Hypothalamus (tissue), 51 donors: ENCODE measurements around the gene RNF103.
"Not testable (repeated sequence)": the region's sequence is repeated elsewhere in the genome, so short reads cannot be mapped to it uniquely, and the experiment has no call there.

Experiments
- DNase-seq, 51 donors: peaks; one replicate each; lab custom pipeline; 2025; lab: John Stamatoyannopoulos, UW

RNF103 gene, protein sequence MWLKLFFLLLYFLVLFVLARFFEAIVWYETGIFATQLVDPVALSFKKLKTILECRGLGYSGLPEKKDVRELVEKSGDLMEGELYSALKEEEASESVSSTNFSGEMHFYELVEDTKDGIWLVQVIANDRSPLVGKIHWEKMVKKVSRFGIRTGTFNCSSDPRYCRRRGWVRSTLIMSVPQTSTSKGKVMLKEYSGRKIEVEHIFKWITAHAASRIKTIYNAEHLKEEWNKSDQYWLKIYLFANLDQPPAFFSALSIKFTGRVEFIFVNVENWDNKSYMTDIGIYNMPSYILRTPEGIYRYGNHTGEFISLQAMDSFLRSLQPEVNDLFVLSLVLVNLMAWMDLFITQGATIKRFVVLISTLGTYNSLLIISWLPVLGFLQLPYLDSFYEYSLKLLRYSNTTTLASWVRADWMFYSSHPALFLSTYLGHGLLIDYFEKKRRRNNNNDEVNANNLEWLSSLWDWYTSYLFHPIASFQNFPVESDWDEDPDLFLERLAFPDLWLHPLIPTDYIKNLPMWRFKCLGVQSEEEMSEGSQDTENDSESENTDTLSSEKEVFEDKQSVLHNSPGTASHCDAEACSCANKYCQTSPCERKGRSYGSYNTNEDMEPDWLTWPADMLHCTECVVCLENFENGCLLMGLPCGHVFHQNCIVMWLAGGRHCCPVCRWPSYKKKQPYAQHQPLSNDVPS

GRCh38 chr2:86623494-86624266 lies at the start of gene RNF103:
RNF103 (minus strand) TSS chr2:86623865; CDS start chr2:86622886, 979 bp downstream.
- DNase-seq = peak; percentile 52 to 99 (median 94)

- DNase-seq = no peak
Measured at GRCh38 chr2:86673011-86673410, 49.3 kb upstream of the RNF103 start.

- no peak for DNase-seq
Measured at GRCh38 chr2:86672027-86672545, 48.4 kb upstream of the RNF103 start.

DNA sequence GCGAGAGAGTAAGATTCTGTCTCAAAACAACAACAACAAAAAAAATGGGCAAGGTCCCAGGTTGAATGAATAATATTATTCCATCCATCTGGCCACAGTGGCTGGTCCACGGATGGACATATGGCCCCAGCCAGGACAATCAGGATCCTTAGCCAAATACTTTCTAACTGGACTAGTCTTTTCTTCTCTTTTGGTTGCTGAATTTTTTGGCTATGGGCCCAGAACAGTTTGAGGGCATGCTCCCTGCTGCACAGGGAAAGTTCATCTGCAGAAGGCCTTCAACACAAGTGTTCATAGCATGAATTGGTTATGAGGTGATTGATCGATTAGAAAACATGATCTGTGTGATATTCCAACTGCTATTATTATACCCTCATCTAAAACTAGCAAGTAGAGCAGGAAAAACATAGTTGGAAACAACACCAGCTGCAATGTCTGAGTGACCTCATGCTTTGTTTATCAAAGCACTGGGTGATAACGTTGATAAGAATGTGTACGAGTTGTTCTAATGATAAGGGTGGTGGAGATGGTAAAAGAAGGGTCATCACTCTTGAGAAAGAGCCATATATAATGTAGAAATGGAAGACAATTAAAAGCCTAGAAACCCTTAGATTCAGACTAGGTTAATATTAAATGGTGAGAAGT lies 47.8 kb upstream of the RNF103 start:
- no peak for DNase-seq

DNA sequence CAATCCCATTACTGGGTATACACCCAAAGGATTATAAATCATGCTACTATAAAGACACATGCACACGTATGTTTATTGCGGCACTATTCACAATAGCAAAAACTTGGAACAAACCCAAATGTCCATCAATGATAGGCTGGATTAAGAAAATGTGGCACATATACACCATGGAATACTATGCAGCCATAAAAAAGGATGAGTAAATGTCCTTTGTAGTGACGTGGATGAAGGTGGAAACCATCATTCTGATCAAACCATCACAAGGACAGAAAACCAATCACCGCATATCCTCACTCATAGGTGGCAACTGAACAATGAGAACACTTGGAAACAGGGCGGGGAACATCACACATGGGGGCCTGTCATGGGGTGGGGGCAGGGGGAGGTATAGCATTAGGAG lies 45.7 kb upstream of the RNF103 start:
- DNase-seq = not testable (repeated sequence)

GRCh38 chr2:86661333-86661732 lies 37.7 kb upstream of the RNF103 start:
- DNase-seq = no peak

DNA sequence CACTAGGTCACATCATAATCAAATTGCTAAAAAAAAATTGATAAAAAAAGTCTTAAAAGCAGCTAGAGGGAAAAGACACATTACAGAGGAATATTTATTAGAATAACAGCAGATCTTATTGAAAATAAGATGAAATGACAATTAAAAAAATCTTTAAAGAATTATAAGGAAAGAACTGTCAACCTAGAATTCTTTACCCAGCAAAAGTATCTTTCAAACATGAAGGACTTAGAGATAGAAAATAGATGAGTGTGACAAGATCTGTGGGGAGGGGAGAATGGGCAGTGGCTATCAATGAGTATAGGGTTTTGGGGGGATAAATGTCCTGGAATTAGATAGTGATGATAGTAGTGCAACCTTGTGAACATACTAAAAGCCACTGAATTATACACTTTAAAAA lies 26.5 kb upstream of the RNF103 start:
- no peak for DNase-seq

- no peak for DNase-seq
Measured at GRCh38 chr2:86649119-86649947, 25.7 kb upstream of the RNF103 start.

- DNase-seq = no peak
Measured at GRCh38 chr2:86648681-86649080, 25.0 kb upstream of the RNF103 start.

- no peak for DNase-seq
Measured at GRCh38 chr2:86646865-86647264, 23.2 kb upstream of the RNF103 start.

DNA sequence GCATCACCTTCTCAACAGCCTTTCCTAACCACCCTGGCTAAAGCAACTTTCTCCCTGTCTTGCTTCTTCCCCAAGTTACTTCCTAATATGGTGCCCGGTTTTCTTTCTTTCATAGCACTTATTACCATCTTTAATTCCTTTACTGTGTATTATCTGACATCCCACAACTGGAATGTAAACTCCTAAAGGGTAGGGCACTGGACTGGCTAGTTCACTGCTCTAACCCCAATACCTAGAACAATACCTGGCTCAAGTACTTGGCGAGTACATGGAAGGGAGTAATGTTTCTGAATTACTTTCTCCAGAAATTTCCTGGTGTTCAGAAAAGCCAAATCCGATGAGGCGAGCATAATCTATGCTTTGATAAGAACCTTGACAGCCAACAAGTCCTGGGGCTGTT lies 22.7 kb upstream of the RNF103 start:
- DNase-seq = no peak

DNA sequence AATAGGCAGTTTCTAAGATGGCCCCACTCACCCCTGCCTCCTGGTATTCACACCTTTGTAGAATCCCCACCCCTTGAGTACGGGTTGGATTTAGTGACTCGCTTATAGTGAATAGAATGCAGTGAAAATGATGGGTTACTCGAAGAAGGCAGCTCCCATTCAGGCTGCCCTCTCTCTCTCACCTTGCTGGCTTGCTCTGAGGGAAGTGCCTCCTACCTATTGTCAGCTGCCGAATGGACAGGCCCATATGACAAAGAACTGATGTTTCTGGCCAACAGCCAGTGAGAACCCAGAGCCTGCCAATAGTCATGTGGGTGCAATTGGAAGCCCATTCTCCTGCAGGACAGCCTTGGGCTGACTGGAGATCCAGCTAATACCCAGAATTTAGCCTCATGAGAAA lies 22.1 kb upstream of the RNF103 start:
- DNase-seq = no peak

DNA sequence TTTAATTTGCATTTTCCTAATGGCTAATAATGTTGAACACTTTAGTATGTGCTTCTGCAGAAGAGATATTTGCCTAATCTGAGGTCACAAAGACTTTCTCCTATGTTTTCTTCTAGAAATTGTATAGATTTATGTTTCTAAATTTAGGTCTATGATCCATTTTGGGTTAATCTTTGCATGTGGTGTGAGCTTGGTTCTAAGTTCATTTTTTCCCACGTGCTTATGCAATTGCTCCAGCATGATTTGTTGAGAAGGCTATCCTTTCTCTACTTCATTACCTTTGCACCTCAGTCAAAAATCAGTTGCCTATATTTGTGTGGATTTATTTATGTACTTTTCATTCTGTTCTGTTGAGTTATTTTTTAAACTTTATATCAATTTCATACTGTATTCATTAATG lies 15.0 kb upstream of the RNF103 start:
- no peak for DNase-seq

DNA sequence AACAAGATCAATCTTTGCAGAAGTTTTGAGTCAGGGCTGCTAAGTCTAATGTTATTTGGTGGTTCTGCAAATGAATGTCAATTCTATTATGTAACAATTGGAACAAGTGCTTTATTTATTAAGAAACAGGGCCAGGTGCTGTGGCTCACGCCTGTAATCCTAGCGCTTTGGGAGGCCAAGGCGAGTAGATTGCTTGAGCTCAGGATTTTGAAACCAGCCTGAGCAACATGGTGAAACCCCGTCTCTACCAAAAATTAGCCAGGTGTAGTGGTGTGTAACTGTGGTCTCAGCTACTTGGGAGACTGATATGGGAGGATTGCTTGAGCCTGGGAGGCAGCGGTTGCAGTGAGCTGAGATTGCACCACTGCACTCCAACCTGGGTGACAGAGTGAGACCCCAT lies 13.2 kb upstream of the RNF103 start:
- no peak for DNase-seq

GRCh38 chr2:86634352-86634751 lies 10.7 kb upstream of the RNF103 start:
- no peak for DNase-seq

GRCh38 chr2:86633155-86633651 lies 9.5 kb upstream of the RNF103 start:
- DNase-seq = peak in 22 of 51 donors; percentile 4 to 43 (median 28)

DNA sequence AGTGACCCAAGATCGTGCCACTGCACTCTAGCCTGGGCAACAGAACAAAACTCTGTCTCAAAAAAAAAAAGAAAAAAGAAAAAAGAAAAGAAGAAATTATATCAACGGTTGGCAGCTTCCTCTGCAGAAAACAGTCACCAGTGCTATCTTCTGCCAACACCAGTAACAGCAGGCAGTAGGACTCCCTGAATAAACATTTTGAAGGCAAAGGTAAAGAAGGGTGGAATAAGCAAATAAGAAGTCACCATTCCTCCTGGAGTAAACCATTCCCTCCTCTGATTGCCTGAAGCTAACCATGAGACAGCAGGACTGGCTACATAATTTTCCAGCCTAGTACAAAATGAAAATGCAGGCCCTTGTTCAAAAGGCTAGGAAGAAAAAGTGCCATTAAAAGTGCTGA lies 9.0 kb upstream of the RNF103 start:
- DNase-seq = no peak

DNA sequence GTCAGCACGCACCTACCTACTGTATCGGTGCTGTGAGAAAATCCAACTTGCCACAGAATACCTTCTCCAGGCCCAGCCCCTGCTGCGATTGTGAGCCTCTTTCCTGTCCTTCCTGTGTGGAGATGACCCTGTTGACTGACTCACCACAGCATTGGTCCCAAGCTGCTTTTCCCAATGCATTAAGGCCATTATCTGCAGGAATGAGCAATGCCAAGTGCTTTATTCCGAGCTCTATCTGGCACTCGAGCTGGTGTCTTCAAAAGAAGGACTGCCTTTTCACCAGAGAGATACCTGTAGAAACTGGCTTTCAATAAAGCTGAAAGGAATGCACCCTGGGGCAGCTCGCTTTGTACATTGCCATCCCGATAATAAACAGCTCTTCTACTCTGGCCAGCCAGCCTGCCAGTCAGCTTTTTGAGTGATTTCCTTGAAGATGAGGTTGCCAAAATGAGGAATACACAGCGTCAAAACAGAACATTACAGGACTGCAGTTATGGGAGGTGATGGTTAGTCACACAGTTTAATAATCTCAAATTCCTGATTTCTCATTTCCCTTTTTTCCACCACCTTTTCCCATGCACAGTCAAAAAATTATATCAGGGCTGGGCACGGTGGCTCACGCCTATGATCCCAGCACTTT lies 8.3 kb upstream of the RNF103 start:
- no peak for DNase-seq

DNA sequence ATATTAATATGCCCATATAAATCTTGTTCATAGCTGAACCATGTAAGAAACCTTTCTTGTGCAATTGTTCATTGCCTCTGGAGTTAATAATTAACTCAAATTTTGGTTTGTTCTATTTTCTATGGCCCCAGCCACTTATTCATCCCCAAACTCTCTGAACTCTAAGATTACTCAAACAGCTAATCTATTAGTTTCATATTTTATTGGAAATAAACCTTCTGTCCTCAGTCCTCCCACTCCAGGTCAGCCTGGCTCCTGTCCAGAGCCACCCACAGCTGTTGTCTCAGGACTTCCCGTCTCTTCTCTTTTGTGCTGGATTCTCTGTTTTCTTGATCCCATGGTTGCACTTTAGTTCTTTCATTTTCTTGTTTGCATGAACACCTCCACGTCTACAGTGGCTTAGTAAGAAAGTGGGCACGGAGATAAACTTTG lies 4.4 kb upstream of the RNF103 start:
- DNase-seq = no peak
